ENCODE measurements around the gene BICC1.
A peak's percentile ranks its signal among the peaks of the same experiment; 100 is the strongest.

BICC1 gene

GRCh38 chr10:58820386-58820785, 307.7 kb downstream of the BICC1 start:
- no peak for DNase-seq (ENCODE audit: low read depth, low spot score)
- in situ Hi-C loops (cut with HindIII; ENCODE audit: low sequenced_read_pairs), result no loop called here
- H3K4me3 ChIP-seq (ENCODE audit: low read depth, low read length), result no peak overlapping the region
- TF ChIP-seq CTCF (IDR thresholded peaks at IDR 0.05; ENCODE audit: low read depth, low read length), result no peak

GRCh38 chr10:58820861-58821751, 308.4 kb downstream of the BICC1 start:
- no peak for TF ChIP-seq CTCF (IDR thresholded peaks at IDR 0.05; ENCODE audit: low read depth, low read length)
- DNase-seq (ENCODE audit: low read depth, low spot score), result peak; percentile 70
- H3K4me3 ChIP-seq (ENCODE audit: low read depth, low read length), result no peak overlapping the region
- in situ Hi-C loops (cut with HindIII; ENCODE audit: low sequenced_read_pairs), result no loop called here

- no peak for TF ChIP-seq CTCF (IDR thresholded peaks at IDR 0.05; ENCODE audit: low read depth, low read length)
- in situ Hi-C loops (cut with HindIII; ENCODE audit: low sequenced_read_pairs), result no loop called here
- H3K4me3 ChIP-seq (ENCODE audit: low read depth, low read length), result no peak overlapping the region
- no peak for DNase-seq (ENCODE audit: low read depth, low spot score)
Measured at GRCh38 chr10:58821752-58822056, 309.0 kb downstream of the BICC1 start.

- in situ Hi-C loops (cut with HindIII; ENCODE audit: low sequenced_read_pairs), result no loop called here
- no peak overlapping the region for H3K4me3 ChIP-seq (ENCODE audit: low read depth, low read length)
- no peak for DNase-seq (ENCODE audit: low read depth, low spot score)
- TF ChIP-seq CTCF (IDR thresholded peaks at IDR 0.05; ENCODE audit: low read depth, low read length), result no peak
Measured at GRCh38 chr10:58823983-58824382, 311.3 kb downstream of the BICC1 start.

- no peak overlapping the region for H3K4me3 ChIP-seq (ENCODE audit: low read depth, low read length)
- in situ Hi-C loops (cut with HindIII; ENCODE audit: low sequenced_read_pairs), result no loop called here
- TF ChIP-seq CTCF (IDR thresholded peaks at IDR 0.05; ENCODE audit: low read depth, low read length), result no peak
- DNase-seq (ENCODE audit: low read depth, low spot score), result no peak
Measured at GRCh38 chr10:58824396-58824795, 311.7 kb downstream of the BICC1 start.

- in situ Hi-C loops (cut with HindIII; ENCODE audit: low sequenced_read_pairs), result no loop called here
- no peak for TF ChIP-seq CTCF (IDR thresholded peaks at IDR 0.05; ENCODE audit: low read depth, low read length)
- DNase-seq (ENCODE audit: low read depth, low spot score), result no peak
- no peak overlapping the region for H3K4me3 ChIP-seq (ENCODE audit: low read depth, low read length)
Measured at GRCh38 chr10:58826694-58827093, 314.0 kb downstream of the BICC1 start.

Data from astrocyte of the spinal cord (primary cell).